Measurements from ENCODE around the gene ACAD8.

The ACAD8 gene

DNA sequence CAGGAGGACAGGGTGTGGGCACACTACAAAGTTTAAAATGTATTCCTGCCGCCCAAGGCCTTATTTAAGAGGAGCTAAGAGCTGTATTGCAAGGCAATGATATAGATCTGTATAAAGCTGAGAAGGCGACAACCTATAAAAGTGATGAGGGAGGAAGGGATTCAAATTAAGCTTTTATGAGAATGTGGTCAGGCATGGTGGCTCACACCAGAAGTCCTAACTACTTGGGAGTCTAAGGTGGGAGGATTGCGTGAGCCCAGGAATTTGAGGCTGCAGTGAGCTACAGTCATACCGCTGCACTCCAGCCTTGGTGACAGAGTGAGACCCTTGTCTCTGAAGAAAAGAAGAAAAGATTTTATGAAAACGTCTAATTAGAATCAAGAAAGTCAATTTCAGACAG, 13.1 kb downstream of the ACAD8 start:
- Histone ChIP-seq H3K27me3 (ENCODE audit: control insufficient read depth, insufficient read depth, low read length) (no peaks in the 10 kb centered on the region), H3K9me3 (ENCODE audit: control insufficient read depth, insufficient read depth, low read length) (no peaks in the 10 kb centered on the region), H3K36me3 (ENCODE audit: control insufficient read depth, insufficient read depth, low read length) (peaks cover 12% of the 10 kb centered on the region; the same call in 1 of the 2 replicates), H3K4me1 (ENCODE audit: control insufficient read depth, insufficient read depth, low read length) (peaks cover 6% of the 10 kb centered on the region), H3K4me3 (ENCODE audit: low read length) (no peak overlapping the region), H3K27ac (ENCODE audit: low read length) (no peak overlapping the region)
- no CpG with 5 or more reads among the region's 5 CpGs for WGBS (ENCODE audit: insufficient coverage, insufficient read length)
- no peak for DNase-seq (ENCODE audit: low read depth, low spot score)

GRCh38 chr11:134266841-134267251, 13.5 kb downstream of the ACAD8 start:
- peaks cover 9% of the 10 kb centered on the region; the same call in 1 of the 2 replicates for H3K36me3 ChIP-seq (ENCODE audit: control insufficient read depth, insufficient read depth, low read length)
- H3K27ac ChIP-seq (ENCODE audit: low read length): no peak overlapping the region
- peaks cover 9% of the 10 kb centered on the region for H3K4me1 ChIP-seq (ENCODE audit: control insufficient read depth, insufficient read depth, low read length)
- no peaks in the 10 kb centered on the region for H3K9me3 ChIP-seq (ENCODE audit: control insufficient read depth, insufficient read depth, low read length)
- H3K4me3 ChIP-seq (ENCODE audit: low read length): no peak overlapping the region
- WGBS (ENCODE audit: insufficient coverage, insufficient read length): no CpG with 5 or more reads among the region's 3 CpGs
- H3K27me3 ChIP-seq (ENCODE audit: control insufficient read depth, insufficient read depth, low read length): no peaks in the 10 kb centered on the region
- no peak for DNase-seq (ENCODE audit: low read depth, low spot score)

- no peak overlapping the region for H3K27ac ChIP-seq (ENCODE audit: low read length)
- H3K4me3 ChIP-seq (ENCODE audit: low read length): no peak overlapping the region
- DNase-seq (ENCODE audit: low read depth, low spot score): no peak
- no peaks in the 10 kb centered on the region for H3K27me3 ChIP-seq (ENCODE audit: control insufficient read depth, insufficient read depth, low read length)
- WGBS (ENCODE audit: insufficient coverage, insufficient read length): no CpG with 5 or more reads among the region's 5 CpGs
- peaks cover 11% of the 10 kb centered on the region for H3K4me1 ChIP-seq (ENCODE audit: control insufficient read depth, insufficient read depth, low read length)
- H3K9me3 ChIP-seq (ENCODE audit: control insufficient read depth, insufficient read depth, low read length): no peaks in the 10 kb centered on the region
- peaks cover 6% of the 10 kb centered on the region; the same call in 1 of the 2 replicates for H3K36me3 ChIP-seq (ENCODE audit: control insufficient read depth, insufficient read depth, low read length)
Observed at GRCh38 chr11:134267461-134267860, 14.1 kb downstream of the ACAD8 start.

- WGBS (ENCODE audit: insufficient coverage, insufficient read length): no CpG with 5 or more reads among the region's 11 CpGs
- H3K27ac ChIP-seq (ENCODE audit: low read length): no peak overlapping the region
- no peaks in the 10 kb centered on the region for H3K9me3 ChIP-seq (ENCODE audit: control insufficient read depth, insufficient read depth, low read length)
- H3K4me3 ChIP-seq (ENCODE audit: low read length): no peak overlapping the region
- H3K4me1 ChIP-seq (ENCODE audit: control insufficient read depth, insufficient read depth, low read length): peaks cover 11% of the 10 kb centered on the region
- no peaks in the 10 kb centered on the region for H3K27me3 ChIP-seq (ENCODE audit: control insufficient read depth, insufficient read depth, low read length)
- no peak for DNase-seq (ENCODE audit: low read depth, low spot score)
- H3K36me3 ChIP-seq (ENCODE audit: control insufficient read depth, insufficient read depth, low read length): peaks cover 6% of the 10 kb centered on the region; the same call in 1 of the 2 replicates
Observed at GRCh38 chr11:134267966-134268365, 14.6 kb downstream of the ACAD8 start.

- Histone ChIP-seq H3K9me3 (ENCODE audit: control insufficient read depth, insufficient read depth, low read length) (no peaks in the 10 kb centered on the region), H3K4me1 (ENCODE audit: control insufficient read depth, insufficient read depth, low read length) (peaks cover 11% of the 10 kb centered on the region), H3K36me3 (ENCODE audit: control insufficient read depth, insufficient read depth, low read length) (0 out of 2 replicates have a peak, but pooled peaks cover 3% of the 10 kb centered on the region), H3K27me3 (ENCODE audit: control insufficient read depth, insufficient read depth, low read length) (no peaks in the 10 kb centered on the region), H3K27ac (ENCODE audit: low read length) (no peak overlapping the region), H3K4me3 (ENCODE audit: low read length) (no peak overlapping the region)
- WGBS (ENCODE audit: insufficient coverage, insufficient read length): no CpG with 5 or more reads among the region's 5 CpGs
- no peak for DNase-seq (ENCODE audit: low read depth, low spot score)
Observed at GRCh38 chr11:134270250-134270714, 16.9 kb downstream of the ACAD8 start.

DNA sequence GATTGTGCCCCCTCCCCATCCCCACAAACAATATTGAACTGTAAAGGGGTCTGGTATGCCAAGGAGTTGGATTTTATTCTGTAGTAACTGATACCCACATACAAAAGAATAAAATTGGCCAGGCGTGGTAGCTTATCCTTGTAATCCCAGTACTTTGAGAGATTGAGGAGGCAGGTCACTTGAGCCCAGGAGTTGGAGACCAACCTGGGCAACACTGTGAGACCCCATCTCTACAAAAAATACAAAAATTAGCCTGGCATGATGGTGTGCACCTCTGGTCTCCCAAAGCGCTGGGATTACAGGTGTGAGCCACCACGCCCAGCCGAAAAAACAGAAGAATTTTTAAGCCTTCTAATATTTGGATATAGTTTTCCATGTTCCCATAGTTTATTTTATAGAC, 18.6 kb downstream of the ACAD8 start:
- Histone ChIP-seq H3K4me3 (ENCODE audit: low read length) (no peak overlapping the region), H3K27me3 (ENCODE audit: control insufficient read depth, insufficient read depth, low read length) (no peaks in the 10 kb centered on the region), H3K9me3 (ENCODE audit: control insufficient read depth, insufficient read depth, low read length) (no peaks in the 10 kb centered on the region), H3K4me1 (ENCODE audit: control insufficient read depth, insufficient read depth, low read length) (peaks cover 9% of the 10 kb centered on the region), H3K36me3 (ENCODE audit: control insufficient read depth, insufficient read depth, low read length) (0 out of 2 replicates have a peak, but pooled peaks cover 3% of the 10 kb centered on the region), H3K27ac (ENCODE audit: low read length) (peak overlapping the region; percentile 80)
- WGBS (ENCODE audit: insufficient coverage, insufficient read length): no CpG with 5 or more reads among the region's 4 CpGs
- no peak for DNase-seq (ENCODE audit: low read depth, low spot score)

GRCh38 chr11:134272381-134273316, 19.3 kb downstream of the ACAD8 start:
- Histone ChIP-seq H3K36me3 (ENCODE audit: control insufficient read depth, insufficient read depth, low read length) (0 out of 2 replicates have a peak, but pooled peaks cover 3% of the 10 kb centered on the region), H3K27ac (ENCODE audit: low read length) (peak overlapping the region; percentile 80), H3K4me1 (ENCODE audit: control insufficient read depth, insufficient read depth, low read length) (peaks cover 9% of the 10 kb centered on the region), H3K9me3 (ENCODE audit: control insufficient read depth, insufficient read depth, low read length) (no peaks in the 10 kb centered on the region), H3K27me3 (ENCODE audit: control insufficient read depth, insufficient read depth, low read length) (no peaks in the 10 kb centered on the region), H3K4me3 (ENCODE audit: low read length) (no peak overlapping the region; the same call in 1 of the 2 replicates)
- no CpG with 5 or more reads among the region's 18 CpGs for WGBS (ENCODE audit: insufficient coverage, insufficient read length)
- no peak for DNase-seq (ENCODE audit: low read depth, low spot score)

DNA sequence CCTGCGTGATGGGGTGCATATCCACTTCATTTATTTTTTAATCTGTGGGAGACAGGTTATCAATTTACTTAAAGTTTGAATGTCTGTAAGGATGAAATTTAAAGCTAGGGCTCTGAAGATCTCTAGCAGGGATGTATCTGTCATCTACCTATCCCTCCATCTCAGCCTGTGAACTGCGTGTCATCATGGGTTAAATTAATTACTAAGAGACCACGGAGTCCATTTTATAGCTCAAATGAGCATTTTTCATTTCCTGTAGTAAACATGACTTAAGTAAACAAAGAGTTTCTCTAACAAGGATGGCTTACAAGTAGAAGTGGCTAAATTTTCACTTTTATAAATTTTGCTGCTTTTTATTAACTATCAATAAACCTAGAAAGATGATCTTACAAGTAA, 19.9 kb downstream of the ACAD8 start:
- Histone ChIP-seq H3K4me1 (ENCODE audit: control insufficient read depth, insufficient read depth, low read length) (peaks cover 9% of the 10 kb centered on the region), H3K27me3 (ENCODE audit: control insufficient read depth, insufficient read depth, low read length) (no peaks in the 10 kb centered on the region), H3K27ac (ENCODE audit: low read length) (no peak overlapping the region), H3K9me3 (ENCODE audit: control insufficient read depth, insufficient read depth, low read length) (no peaks in the 10 kb centered on the region), H3K4me3 (ENCODE audit: low read length) (no peak overlapping the region; the same call in 1 of the 2 replicates), H3K36me3 (ENCODE audit: control insufficient read depth, insufficient read depth, low read length) (0 out of 2 replicates have a peak, but pooled peaks cover 3% of the 10 kb centered on the region)
- WGBS (ENCODE audit: insufficient coverage, insufficient read length): no CpG with 5 or more reads among the region's 3 CpGs
- DNase-seq (ENCODE audit: low read depth, low spot score): no peak

DNA sequence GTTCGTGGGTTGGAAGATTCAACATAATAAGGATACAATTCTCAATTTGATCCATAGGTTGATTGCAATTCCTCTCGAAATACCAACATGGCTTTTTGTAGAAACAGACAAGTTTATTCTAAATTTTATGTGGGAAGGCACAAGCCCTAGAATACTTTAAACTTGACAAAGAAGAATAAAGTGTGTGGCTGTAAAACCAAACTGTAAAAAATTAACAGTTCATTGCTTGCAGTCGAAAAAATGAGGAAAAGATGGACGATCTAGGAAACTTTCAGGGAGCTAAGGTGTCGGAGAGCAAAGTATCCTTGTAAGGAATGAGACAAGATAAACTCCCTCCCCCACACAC, 21.8 kb downstream of the ACAD8 start:
- Histone ChIP-seq H3K4me3 (ENCODE audit: low read length) (peak overlapping the region; percentile 92; the same call in 1 of the 2 replicates), H3K27me3 (ENCODE audit: control insufficient read depth, insufficient read depth, low read length) (no peaks in the 10 kb centered on the region), H3K9me3 (ENCODE audit: control insufficient read depth, insufficient read depth, low read length) (no peaks in the 10 kb centered on the region), H3K27ac (ENCODE audit: low read length) (no peak overlapping the region), H3K4me1 (ENCODE audit: control insufficient read depth, insufficient read depth, low read length) (peaks cover 8% of the 10 kb centered on the region), H3K36me3 (ENCODE audit: control insufficient read depth, insufficient read depth, low read length) (0 out of 2 replicates have a peak, but pooled peaks cover 2% of the 10 kb centered on the region)
- no CpG with 5 or more reads among the region's 5 CpGs for WGBS (ENCODE audit: insufficient coverage, insufficient read length)
- DNase-seq (ENCODE audit: low read depth, low spot score): no peak

DNA sequence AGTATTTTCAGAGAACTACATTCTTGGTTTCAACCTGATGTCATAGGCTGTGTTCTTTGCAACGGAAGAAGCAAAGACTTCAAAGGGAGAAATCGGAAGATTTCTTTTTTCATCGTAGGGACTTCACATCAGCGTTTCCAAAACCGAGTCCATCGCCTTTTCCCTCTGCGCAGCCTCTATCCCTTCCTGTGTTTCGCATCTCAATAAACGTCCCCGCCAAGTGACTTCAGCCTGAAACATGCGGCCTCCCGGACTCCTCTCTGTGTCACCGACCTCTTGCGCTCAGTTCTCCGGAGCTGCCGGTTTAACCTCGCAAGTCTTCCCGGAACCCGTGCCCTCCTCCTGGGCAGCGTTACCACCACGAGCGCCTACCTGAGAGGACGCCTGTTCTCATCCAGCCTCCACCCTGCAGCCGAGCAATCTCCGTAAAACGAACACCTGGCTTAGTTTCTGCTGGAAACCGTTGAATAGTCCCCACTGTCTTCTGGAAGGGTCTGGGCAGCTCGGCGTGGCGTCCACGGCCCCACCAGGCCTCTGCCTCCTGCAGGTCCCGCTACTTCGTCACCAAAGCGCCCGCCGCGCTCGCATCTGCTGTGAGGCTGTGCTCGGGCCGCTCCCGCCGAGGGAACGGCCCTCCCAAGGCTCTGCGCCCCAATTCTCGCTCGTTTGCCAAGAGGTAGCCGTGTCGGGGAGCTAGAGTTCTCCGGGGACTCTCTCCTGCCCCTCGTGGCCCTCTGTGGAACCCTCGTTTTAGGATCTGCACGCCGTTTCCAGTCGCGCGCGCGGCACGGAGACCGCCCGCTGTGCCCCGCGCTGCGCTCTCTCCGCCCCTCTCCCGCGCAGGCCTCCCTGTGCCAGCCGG, 22.4 kb downstream of the ACAD8 start, which contains the start of gene GLB1L3:
TSS of gene GLB1L3 (plus strand) at position 846 of the 862 bp plus-strand sequence. CDS start 362 bp downstream, outside the sequence.
- DNase-seq (ENCODE audit: low read depth, low spot score): no peak
- Histone ChIP-seq H3K36me3 (ENCODE audit: control insufficient read depth, insufficient read depth, low read length) (no peaks in the 10 kb centered on the region), H3K27me3 (ENCODE audit: control insufficient read depth, insufficient read depth, low read length) (no peaks in the 10 kb centered on the region), H3K9me3 (ENCODE audit: control insufficient read depth, insufficient read depth, low read length) (no peaks in the 10 kb centered on the region), H3K4me1 (ENCODE audit: control insufficient read depth, insufficient read depth, low read length) (peaks cover 6% of the 10 kb centered on the region), H3K4me3 (ENCODE audit: low read length) (peak within 1 kb of the TSS; percentile 92), H3K27ac (ENCODE audit: low read length) (no peak within 1 kb of the TSS)
- no CpG with 5 or more reads among the region's 68 CpGs for WGBS (ENCODE audit: insufficient coverage, insufficient read length)
